HG02642 (cell line): ENCODE results near the gene CYBRD1.

Experiments
- ATAC-seq: cut with Tn5 transposase; IDR thresholded peaks from one replicate; pipeline ENCODE4 v1.9.1; 2021; ENCODE audit warnings: mild to moderate bottlenecking; ENCODE audit not compliant: unreplicated experiment, poor library complexity

Gene CYBRD1

DNA sequence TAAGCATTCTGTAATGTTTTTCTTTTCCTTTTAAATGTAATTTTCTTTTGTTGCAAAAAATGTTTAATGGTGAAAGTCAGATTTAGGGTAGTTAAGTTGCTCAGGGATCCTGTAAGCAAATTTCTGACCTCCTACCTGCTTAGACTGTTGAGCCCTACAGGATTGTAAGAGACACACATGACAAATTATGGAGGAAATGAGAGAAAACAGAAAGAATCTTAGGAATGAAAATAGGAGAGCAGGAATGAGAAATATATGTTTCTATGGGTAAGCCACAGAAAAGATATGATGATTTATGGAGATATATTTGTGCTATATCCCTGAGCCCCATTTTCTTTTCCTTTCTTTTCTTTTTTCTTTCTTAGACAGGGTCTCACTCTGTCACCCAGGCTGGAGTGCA lies 28.3 kb downstream of the CYBRD1 start:
- no peak for ATAC-seq

- ATAC-seq = no peak
These were observed 29.6 kb downstream of the CYBRD1 start for GRCh38 chr2:171551836-171552235.

- ATAC-seq = no peak
These were observed 31.0 kb downstream of the CYBRD1 start for GRCh38 chr2:171553236-171553635.

DNA sequence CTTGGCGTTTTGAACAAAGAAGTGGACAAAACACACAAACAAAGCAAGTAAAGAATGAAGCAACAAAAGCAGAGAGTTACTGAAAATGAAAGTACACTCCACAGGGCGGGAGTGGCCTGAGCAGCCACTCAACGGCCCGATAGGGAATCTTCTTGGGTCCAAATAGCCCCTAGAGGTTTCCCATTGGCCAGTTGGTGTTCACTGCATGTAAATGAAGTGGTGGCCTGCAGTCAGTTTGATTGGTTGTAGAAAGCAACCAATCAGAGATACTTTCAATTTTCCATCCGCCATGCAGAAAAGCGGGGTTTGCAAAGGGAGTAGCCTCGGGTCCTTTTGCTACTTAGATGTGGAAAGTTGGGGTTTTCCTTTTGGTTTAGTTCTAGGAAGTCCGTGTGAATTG lies 31.6 kb downstream of the CYBRD1 start:
- no peak for ATAC-seq

- ATAC-seq = no peak
These were observed 32.8 kb downstream of the CYBRD1 start for GRCh38 chr2:171554991-171555615.

GRCh38 chr2:171557363-171557762 lies 35.1 kb downstream of the CYBRD1 start:
- ATAC-seq = no peak

GRCh38 chr2:171563301-171563700 lies 41.0 kb downstream of the CYBRD1 start:
- no peak for ATAC-seq

DNA sequence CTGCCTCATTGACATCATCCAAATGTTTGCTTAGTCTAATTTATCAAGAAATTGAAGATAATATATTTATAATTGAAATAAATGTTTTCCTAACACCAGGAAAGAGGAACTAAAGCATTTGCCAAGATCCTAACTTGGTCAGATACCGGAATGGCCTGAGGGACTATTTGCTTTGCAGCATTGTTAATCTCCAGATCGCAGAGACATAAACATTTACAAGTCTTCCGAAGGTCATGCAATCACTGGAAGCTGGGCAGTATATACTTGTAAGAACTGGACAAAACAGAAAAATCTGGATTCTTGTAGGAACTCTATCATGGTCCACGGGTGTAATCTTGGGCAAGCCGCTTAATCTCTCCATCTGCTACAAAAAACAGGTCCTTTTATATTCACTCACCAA lies 42.2 kb downstream of the CYBRD1 start:
- ATAC-seq = no peak

DNA sequence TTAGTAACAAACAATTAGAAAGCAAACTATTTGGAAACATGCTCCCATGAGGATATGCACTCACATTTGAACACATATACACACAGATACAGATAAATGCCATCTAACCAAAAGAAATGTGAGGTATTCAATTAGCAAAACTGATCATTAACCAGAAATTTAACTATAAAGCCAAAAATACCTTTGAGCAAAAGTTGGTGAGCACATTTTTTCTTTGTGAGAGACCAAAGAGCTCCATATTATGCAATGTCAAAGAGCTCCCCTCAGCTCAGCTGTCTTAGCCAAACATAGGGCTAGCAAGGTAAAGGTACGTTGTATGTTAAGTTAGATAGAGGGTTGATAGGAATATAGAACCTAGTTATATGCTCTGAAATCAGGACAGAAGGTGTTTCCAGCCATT lies 43.8 kb downstream of the CYBRD1 start:
- no peak for ATAC-seq

GRCh38 chr2:171566753-171567152 lies 44.5 kb downstream of the CYBRD1 start:
- ATAC-seq = no peak

GRCh38 chr2:171568089-171568488 lies 45.8 kb downstream of the CYBRD1 start:
- no peak for ATAC-seq

- ATAC-seq = no peak
These were observed 49.4 kb downstream of the CYBRD1 start for GRCh38 chr2:171571721-171572120.

DNA sequence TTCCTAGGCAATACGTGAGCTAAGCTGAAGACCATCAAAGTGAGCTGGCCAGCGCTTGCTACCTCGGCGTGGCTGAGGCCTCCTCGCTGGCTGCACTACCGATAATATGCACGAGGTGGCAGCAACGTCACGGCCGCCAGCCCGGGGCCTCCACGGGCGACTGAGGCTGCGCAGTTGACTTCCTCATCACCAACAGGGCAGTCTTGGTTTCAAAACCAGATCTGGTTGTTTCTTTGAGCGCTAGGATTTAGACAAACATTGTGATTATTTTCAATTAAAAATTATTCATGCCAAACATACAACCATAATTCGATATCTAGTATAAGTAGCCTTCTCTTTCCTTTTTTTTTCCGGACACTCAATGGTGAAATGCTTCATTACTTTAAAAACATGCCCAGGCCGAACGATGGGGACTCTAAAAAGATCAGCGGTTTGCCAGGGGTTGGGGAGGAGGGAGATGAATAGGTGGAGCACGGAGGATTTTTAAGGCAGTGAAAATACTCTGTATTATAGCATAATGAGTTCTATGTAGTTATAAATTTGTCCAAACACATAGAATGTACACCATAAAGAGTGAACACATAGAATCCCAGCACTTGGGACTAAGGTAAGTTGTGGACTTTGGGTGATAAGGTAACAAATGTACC lies 52.0 kb downstream of the CYBRD1 start:
- peak; percentile 87 for ATAC-seq

DNA sequence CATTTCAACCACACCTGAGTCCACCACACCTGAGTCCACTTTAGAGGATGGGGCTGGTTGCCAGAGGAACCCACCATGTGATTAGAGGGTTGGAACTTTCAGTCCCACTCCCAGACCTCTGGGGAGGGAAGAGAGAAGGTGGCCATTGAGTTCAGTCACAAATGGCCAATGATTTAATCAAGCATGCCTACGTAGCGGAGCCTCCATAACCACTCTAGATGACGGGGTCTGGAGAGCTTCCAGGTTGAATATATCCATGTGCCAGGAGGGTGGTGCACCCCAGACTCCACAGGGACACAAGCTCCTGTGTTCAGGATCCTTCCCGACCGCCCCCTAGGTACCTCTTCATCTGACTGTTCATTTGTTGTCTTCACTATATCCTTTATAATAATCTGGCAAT lies 53.3 kb downstream of the CYBRD1 start:
- ATAC-seq = no peak

DNA sequence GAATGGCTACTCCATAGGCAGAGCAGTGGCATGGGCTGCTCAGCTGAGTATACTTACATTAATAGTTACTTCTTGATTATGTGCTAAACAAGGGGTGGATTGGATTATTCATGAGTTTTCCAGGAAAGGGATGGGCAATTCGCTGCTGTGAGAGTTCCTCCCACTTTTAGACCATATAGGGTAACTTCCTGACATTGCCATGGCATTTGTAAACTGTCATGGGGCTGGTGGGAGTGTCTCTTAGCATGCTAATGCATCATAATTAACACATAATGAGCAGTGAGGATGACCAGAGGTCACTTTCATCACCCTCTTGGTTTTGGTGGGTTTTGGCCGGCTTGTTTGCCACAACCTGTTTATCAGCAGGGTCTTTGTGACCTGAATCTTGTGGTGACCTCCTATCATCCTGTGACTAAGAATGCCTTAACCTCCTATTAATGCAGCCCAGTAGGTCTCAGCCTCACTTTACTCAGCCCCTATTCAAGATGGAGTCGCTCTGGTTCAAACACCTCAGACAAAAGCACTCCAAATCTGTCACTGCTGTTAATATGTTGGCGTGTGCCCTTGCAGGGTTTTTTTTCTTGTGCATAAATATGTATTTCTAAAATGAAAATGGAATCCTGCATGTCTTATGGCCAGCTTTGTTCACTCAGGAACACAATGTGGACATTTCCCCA lies 56.0 kb downstream of the CYBRD1 start:
- no peak for ATAC-seq

DNA sequence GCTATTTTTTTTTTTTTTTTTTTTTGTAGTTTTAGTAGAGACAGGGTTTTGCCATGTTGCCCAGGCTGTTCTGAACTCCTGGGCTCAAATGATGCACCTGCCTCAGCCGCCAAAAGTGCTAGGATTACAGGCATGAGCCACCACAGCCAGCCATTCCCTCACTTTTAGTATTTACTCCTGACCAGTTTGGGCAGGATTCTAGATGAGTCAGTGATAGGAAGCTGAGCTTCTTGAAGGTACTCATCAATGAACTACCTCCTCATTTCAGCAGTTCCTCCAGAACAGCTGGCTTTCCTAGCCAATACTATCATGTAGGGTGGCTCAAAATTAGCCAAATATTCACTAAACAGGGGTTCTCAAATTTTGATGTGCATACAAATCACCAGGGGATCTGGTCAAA lies 57.2 kb downstream of the CYBRD1 start:
- no peak for ATAC-seq

- ATAC-seq = no peak
These were observed 61.3 kb downstream of the CYBRD1 start for GRCh38 chr2:171583566-171583965.

- no peak for ATAC-seq
These were observed 61.7 kb downstream of the CYBRD1 start for GRCh38 chr2:171584001-171584400.

DNA sequence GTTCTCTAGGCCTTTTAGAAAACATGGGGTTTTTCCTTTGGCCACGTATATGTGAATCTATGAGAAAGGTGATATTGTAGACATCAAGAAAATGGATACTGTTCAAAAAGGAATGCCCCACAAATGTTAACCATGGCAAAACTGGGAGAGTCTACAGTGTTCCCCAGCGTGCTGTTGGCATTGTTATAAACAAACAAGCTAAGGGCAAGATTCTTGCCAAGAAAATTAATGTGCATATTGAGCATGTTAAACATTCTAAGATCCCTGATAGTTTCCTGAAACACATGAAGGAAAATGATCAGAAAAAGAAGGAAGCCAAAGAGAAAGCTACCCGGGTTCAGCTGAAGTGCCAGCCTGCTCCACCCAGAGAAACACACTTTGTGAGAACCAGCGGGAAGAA lies 64.9 kb downstream of the CYBRD1 start:
- no peak for ATAC-seq

DNA sequence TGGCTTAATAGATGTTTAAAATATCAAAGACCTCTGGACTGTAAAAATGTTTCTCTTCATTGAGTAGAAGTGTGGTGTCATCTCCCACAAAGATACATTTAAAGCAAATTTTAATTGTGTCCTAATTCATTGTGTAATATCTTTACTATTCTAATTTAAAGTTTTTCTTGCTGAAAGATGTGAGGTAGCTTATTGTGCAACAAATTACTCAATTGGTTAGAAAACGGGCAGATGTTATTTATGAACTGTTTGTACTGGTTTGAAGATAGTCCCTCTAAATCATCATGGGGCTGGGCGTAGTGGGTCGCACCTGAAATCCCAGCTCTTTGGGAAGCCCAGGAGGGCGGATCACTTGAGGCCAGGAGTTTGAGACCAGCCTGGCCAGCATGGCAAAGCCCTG lies 65.3 kb downstream of the CYBRD1 start:
- no peak for ATAC-seq

DNA sequence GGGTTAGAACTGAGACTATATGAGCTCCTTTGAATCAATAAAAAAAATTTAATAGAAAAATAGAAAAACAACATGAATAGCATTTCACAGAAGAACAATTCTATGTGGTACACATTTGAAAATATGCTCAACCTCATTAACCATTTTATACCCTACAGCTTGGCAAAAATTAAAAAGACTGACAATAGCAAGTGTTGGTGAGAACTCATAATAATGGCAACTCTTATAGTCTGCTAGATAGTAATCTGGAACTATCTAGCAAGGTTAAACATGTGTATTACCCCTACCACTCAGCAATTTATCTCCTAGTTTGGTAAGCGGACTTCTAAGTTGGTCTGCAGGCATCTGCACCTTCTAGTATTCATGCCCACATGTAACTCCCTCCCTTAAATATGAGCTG lies 67.8 kb downstream of the CYBRD1 start:
- no peak for ATAC-seq

DNA sequence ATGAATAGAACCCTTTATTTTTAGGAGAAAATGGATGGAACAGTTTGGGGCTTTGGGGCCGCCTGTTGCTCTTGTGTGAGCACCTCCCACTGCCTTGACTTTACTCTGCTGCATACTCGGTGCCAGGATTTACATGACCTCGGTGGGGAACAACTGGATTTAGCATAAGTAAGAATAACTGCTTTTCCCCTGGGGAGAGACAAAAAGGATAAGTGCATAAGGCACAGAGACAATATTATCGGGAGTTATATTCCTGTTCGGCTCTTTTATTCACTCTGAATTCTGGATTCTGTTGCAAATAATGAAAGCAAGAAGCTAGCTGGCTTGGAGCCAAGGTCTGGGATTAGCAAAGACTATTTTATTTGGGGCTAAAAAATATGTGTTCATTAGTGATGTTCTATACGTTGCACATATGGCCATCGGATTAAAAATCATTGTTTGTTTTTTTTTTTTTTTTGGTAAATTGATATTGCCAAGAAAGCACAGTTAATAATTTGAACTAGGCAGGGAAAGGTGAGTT lies 69.8 kb downstream of the CYBRD1 start:
- no peak for ATAC-seq
